ENCODE data around the gene ARID1A. TPM values are rescaled to one million over a fixed set of nuclear protein-coding genes. Genes with fewer than 3 reads are reported as not detected.

The ARID1A gene
- total RNA-seq, 1 experiment from 2014 or later: 120 TPM

- H3K27ac ChIP-seq (ENCODE audit: low read depth, low read length, poor library complexity, severe bottlenecking): peak overlapping the region; percentile 97
- intact Hi-C loops (cut with micrococcal nuclease; ENCODE audit: unreplicated experiment): loop anchor here (5.0 kb wide), 1 partner anchor 90 kb away; the partner anchor contains the start of gene PIGV
- H3K4me3 ChIP-seq (ENCODE audit: low read depth, low read length, poor library complexity, severe bottlenecking): peak overlapping the region; percentile 84
Measured at GRCh38 chr1:26697431-26697977, 1.7 kb downstream of the ARID1A start.

GRCh38 chr1:26697978-26698849 lies 2.4 kb downstream of the ARID1A start:
- Histone ChIP-seq H3K4me3 (ENCODE audit: low read depth, low read length, poor library complexity, severe bottlenecking) (peak overlapping the region; percentile 84), H3K36me3 (ENCODE audit: insufficient read depth, low read length, poor library complexity, severe bottlenecking) (no peaks in the 10 kb centered on the region), H3K27me3 (replicated peaks; ENCODE audit: insufficient read depth, low read depth, low read length, poor library complexity) (no peaks in the 10 kb centered on the region), H3K27ac (ENCODE audit: low read depth, low read length, poor library complexity, severe bottlenecking) (peak overlapping the region; percentile 97), H3K4me1 (ENCODE audit: insufficient read depth, low read length, poor library complexity, severe bottlenecking) (peaks cover 69% of the 10 kb centered on the region), H3K9me3 (ENCODE audit: low read depth, low read length, poor library complexity, severe bottlenecking) (no peaks in the 10 kb centered on the region)
- TSS peak; percentile 41 for BruUV-seq (replicated peaks)
- TF ChIP-seq EZH2 (IDR thresholded peaks at IDR 0.05; ENCODE audit: borderline replicate concordance, low read depth, low read length, poor library complexity, severe bottlenecking) (no peak), CTCF (conservative IDR thresholded peaks at IDR 0.05; ENCODE audit: low read depth, low read length) (no peak)
- ChIA-PET CTCF (no interaction called here), POLR2A (ENCODE audit: low non-redundant PET) (interaction anchor here (0.5 to 0.7 kb wide), 3 partner anchors 49 to 514 kb away, joined by 3 to 5 read pairs (median 4); no protein-coding TSS in a partner anchor)
- intact Hi-C loops (cut with micrococcal nuclease; ENCODE audit: unreplicated experiment): loop anchor here (5.0 kb wide), 1 partner anchor 89 kb away; the partner anchor contains the start of gene PIGV
- DNase-seq (ENCODE audit: low spot score): peak; percentile 88

More at GRCh38 chr1:26697431-26697977, 1.7 kb downstream of the ARID1A start:
- TF ChIP-seq EZH2 (IDR thresholded peaks at IDR 0.05; ENCODE audit: borderline replicate concordance, low read depth, low read length, poor library complexity, severe bottlenecking) (no peak), CTCF (conservative IDR thresholded peaks at IDR 0.05; ENCODE audit: low read depth, low read length) (no peak)
- Histone ChIP-seq H3K4me1 (ENCODE audit: insufficient read depth, low read length, poor library complexity, severe bottlenecking) (peaks cover 64% of the 10 kb centered on the region), H3K27me3 (replicated peaks; ENCODE audit: insufficient read depth, low read depth, low read length, poor library complexity) (no peaks in the 10 kb centered on the region), H3K36me3 (ENCODE audit: insufficient read depth, low read length, poor library complexity, severe bottlenecking) (no peaks in the 10 kb centered on the region), H3K9me3 (ENCODE audit: low read depth, low read length, poor library complexity, severe bottlenecking) (no peaks in the 10 kb centered on the region)
- DNase-seq (ENCODE audit: low spot score): no peak
- CTCF ChIA-PET: no interaction called here
- POLR2A ChIA-PET (ENCODE audit: low non-redundant PET): interaction anchor here (0.5 to 0.7 kb wide), 2 partner anchors 65 to 513 kb away, joined by 3 to 4 read pairs; no protein-coding TSS in a partner anchor
- no TSS peak for BruUV-seq (replicated peaks)

GRCh38 chr1:26700711-26701110 lies 4.9 kb downstream of the ARID1A start:
- intact Hi-C loops (cut with micrococcal nuclease; ENCODE audit: unreplicated experiment): no loop called here
- Histone ChIP-seq H3K27ac (ENCODE audit: low read depth, low read length, poor library complexity, severe bottlenecking) (no peak overlapping the region), H3K4me1 (ENCODE audit: insufficient read depth, low read length, poor library complexity, severe bottlenecking) (peaks cover 61% of the 10 kb centered on the region), H3K36me3 (ENCODE audit: insufficient read depth, low read length, poor library complexity, severe bottlenecking) (no peaks in the 10 kb centered on the region), H3K9me3 (ENCODE audit: low read depth, low read length, poor library complexity, severe bottlenecking) (no peaks in the 10 kb centered on the region), H3K27me3 (replicated peaks; ENCODE audit: insufficient read depth, low read depth, low read length, poor library complexity) (no peaks in the 10 kb centered on the region), H3K4me3 (ENCODE audit: low read depth, low read length, poor library complexity, severe bottlenecking) (peak overlapping the region; percentile 84)
- ChIA-PET POLR2A (ENCODE audit: low non-redundant PET) (no interaction called here), CTCF (interaction anchor here (0.6 kb wide), 1 partner anchor 64 kb away, joined by 3 read pairs; no protein-coding TSS in a partner anchor)
- no peak for DNase-seq (ENCODE audit: low spot score)
- TF ChIP-seq CTCF (conservative IDR thresholded peaks at IDR 0.05; ENCODE audit: low read depth, low read length) (no peak), EZH2 (IDR thresholded peaks at IDR 0.05; ENCODE audit: borderline replicate concordance, low read depth, low read length, poor library complexity, severe bottlenecking) (no peak)
- BruUV-seq (replicated peaks): no TSS peak

Data from A673 (cell line).